CD1c-positive myeloid dendritic cell (primary cell): ENCODE data around the gene NCKAP5.

ENCODE experiments used
- DNase-seq: peaks from one replicate; pipeline ENCODE4 v3.0.0-alpha.2; 2016; ENCODE audit errors: extremely low spot score

Gene NCKAP5

GRCh38 chr2:133382566-133382965 lies 185.7 kb downstream of the NCKAP5 start:
- DNase-seq = no peak

DNA sequence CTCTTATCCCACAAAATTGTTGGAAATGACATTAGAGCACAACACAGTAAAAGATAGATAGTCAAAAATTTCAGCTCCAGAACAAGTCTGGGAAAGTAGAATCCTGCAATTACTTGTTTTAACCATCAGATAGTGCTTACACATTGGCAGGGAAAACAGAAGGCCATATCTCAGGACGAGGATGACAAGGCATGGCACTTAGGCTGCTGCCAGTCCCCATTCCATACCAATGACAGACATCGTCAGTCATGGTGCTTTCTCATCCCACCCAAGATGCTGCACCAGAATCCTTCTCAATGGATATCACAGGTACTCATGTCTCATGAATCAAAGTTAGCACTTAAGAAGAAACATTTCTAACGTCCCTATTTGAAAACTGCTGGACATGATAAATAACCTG lies 187.3 kb downstream of the NCKAP5 start:
- DNase-seq = no peak

DNA sequence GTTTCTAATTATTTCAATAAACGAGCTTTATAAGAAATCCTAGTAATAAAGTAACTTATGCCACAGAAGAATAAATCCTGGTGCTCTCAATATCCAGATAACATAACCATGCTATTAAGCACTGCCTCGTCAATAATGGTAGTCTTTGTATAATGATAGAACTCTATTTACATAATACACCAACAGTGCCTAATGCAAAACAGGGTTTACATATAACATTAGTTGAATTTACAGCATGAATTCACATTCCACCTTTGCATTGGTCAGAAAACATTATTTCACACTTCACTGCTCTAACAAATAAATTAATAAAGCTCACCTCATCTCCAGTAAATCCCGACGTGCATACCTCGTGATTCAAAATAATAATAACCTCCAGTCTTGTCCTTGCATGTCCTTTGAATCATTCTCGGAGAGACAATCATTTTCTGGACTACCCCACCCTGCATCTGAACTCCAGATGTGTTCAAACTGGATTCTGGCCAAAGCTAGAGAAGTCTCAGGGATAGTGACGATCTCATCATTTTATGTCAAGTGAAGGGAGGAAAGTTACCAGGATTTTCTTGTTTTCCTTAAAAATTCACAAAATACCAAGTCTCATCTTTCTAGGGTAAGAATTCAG lies 189.2 kb downstream of the NCKAP5 start:
- no peak for DNase-seq

DNA sequence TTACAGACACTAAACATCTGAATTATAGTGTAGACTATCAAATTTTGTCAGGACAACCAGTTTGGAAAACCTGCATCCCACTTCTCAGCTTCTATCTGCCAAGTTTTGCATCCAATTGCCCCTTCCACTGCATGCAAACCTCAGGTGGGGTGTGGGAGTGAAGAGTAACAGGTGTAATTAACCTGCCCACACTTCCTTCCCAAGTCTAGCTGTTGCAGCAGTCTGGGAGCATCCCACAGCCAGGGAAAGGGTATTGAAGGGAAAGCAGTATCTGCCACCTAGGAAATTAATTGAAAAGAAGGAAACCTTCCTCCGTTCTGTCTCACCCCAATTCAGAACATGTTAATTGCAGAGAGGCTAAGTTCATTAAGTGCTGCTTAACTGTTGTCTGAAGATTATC lies 189.9 kb downstream of the NCKAP5 start:
- no peak for DNase-seq

DNA sequence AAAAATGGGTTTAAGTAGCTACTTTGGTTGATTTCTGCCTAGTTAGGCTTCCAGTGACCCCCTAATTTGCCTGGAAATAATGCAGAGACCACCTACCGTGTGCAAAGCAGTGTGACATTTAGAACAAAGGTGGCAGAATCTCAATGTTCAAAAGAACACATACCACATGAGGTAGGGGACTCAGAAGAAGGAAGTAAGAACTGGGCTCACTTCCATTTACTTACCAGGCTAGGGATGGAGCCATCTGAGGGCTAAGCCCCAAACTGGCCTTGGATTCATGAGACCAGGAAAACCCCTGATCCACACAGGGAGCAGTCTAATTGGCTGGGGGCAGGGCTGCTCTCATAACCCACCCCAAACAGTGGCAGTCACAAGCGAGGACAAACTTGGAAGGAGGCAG lies 190.7 kb downstream of the NCKAP5 start:
- no peak for DNase-seq

DNA sequence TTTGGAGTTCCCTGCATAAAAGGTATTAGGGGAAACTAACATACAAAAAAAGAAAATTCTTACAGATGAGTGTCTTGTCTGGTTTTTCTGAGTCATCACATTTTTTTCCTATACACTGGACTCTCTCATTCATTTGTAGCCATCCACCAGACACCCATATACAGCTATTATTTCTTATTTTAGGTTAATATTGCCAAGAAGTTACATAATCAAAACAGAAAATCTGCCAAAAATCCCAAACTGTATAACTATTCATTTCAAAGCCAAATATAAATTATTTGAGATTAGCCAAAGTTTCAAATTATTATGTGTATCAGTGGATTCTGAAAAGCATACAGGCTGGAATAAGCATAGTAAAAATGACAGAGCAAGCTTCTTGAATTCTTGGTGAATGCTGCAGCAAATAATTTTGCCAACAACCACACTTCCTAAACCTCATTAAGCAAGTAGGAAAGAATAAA lies 191.2 kb downstream of the NCKAP5 start:
- no peak for DNase-seq

- no peak for DNase-seq
These were observed 193.5 kb downstream of the NCKAP5 start for GRCh38 chr2:133374781-133375180.

- no peak for DNase-seq
These were observed 197.0 kb downstream of the NCKAP5 start for GRCh38 chr2:133371286-133371685.

DNA sequence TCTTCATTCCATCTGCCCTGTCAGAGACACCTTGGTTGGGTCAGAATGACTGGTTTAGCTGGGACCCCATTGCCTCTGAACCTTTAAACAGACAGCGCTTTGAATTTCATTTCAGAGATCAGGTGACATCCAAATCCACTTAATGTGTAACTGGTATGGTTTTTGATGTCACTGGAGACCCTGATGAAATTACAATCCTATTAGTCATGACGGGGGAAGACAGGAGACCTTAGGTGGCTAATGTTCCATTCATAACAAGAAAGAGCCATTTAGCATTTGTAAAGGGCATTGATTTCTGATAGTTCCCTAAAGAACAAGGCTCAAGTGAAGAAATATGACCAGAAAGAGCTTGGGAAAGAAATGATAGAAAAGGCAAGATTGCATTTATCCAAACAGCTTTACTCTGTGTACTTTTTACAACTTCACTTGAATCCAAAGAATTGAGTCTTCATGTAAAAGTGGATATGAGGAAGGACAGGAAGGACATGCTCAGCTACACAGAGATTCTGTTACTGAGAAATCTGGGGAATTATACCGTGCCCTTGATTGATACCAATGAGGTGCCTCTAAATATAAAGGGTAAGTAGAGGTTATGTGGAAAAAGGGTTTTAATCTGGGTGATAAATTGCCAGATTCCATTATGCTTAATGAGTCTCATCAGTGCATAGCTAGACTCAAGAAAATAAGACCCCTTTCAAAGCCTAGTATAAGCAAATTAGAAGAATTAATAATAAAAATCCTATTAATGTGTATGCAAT lies 198.2 kb downstream of the NCKAP5 start:
- DNase-seq = no peak

- no peak for DNase-seq
These were observed 203.1 kb downstream of the NCKAP5 start for GRCh38 chr2:133365117-133365516.

DNA sequence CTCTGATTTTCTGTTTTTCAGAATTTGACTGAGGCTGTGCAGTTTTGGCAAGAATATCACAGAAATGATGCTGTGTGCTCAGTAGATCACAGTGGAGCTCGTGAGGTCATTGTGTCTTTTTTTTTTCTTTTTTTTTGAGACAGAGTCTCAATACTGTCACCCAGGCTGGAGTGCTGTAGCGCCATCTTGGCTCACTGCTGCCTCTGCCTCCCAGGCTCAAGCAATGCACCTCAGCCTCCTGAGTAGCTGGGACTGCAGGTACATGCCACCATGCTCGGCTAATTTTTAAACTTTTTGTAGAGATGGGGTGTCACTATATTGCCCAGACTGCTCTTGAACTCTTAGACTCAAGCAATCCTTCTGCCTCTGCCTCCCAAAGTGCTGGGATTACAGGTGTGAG lies 203.6 kb downstream of the NCKAP5 start:
- DNase-seq = no peak

- no peak for DNase-seq
These were observed 204.4 kb downstream of the NCKAP5 start for GRCh38 chr2:133363884-133364283.

DNA sequence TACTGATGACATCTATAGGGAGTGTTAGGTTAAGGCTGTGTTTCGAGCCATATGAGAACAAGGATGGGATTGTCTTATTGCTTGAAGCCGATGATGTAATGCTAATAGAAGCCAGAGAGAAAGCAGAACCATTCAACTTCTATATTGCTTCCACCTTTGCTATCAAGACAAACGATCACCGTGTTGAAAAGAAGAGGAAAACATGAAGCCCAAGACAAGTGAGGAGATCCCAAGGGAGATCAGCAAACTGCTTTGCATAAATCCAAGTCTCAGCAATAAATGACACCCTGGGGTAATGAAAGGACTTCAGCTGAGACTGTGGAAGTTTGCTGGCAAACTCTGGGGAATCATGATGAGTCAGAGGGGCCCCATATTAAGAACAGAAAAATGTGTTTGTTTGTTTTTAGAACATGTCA lies 206.2 kb downstream of the NCKAP5 start:
- DNase-seq = no peak

DNA sequence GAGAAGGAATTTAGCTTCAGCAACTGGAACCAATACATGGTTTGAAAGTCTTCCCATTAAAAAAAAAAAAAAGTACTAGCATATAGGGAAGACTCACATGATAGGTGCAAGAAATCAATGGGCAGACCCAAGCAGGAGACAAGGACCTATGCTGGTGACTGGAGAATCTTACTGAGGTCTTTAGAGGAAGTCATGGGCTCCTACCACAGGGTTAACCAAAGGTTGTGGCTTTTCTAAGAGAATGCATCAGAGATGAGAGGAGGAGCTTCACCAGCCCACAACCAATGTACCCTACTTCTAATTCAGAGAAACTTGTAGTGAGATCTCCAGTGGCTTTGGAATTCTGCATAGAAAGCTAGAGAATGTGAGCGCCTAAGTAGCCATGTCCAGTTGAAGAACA lies 207.4 kb downstream of the NCKAP5 start:
- no peak for DNase-seq

- no peak for DNase-seq
These were observed 208.1 kb downstream of the NCKAP5 start for GRCh38 chr2:133360190-133360589.

DNA sequence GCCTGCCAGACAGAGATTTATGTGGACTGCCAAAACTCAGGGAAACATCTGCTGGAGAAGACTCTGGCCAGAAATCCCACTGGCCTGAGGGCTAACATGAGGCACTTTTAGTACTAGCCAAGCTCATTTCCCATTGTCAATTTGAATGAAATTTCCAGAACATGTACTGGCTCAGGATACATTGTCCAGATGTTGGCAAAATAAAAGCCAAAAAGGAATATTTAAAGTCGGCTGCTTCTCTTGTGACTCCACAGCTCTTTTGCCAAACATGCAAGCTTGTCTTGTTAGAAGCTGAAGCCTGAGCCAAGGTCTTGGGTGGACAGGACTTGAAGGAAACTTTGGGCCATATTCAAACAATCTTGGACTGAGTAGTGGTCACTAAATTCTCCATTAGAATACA lies 215.5 kb downstream of the NCKAP5 start:
- no peak for DNase-seq

DNA sequence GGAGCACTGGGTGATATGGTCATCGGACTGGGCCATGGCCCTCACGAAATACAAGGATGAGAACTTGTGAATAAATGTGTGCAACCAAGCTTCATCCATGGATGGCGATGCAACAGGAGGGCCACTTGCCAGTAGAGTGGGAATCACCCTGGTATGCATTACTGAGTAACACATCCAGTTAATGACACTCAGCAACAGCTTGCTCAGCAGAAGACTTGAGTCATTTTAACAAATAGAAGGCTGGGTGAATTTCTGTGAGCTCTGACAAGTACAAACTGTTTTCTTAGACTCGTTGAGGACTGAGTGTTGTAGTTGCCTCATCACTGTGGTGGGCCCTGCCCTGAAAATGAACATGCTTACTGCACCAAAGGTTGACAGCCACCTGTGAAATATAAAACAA lies 221.6 kb downstream of the NCKAP5 start:
- no peak for DNase-seq

DNA sequence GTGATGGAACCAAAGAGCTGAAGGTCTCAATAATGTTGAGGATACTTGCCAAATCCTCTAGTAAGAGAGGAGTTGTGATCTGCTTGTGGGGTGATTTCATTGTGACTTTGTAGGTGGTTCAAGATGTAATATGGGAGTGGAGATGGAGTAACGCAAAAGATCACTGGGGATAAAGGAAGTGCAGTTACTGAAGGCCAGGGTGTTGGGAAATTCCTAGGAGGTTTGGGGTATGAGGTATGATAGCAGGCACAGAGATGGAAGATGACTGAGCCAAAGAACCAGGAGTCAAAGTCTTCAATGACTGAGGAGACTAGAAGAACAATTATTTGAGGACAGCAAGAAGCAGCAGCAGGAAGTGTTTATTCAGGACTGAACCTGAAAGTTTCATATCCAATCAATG lies 222.6 kb downstream of the NCKAP5 start:
- DNase-seq = no peak

- DNase-seq = no peak
These were observed 223.4 kb downstream of the NCKAP5 start for GRCh38 chr2:133344849-133345248.

- no peak for DNase-seq
These were observed 225.3 kb downstream of the NCKAP5 start for GRCh38 chr2:133343018-133343352.

- no peak for DNase-seq
These were observed 225.8 kb downstream of the NCKAP5 start for GRCh38 chr2:133342286-133343017.

DNA sequence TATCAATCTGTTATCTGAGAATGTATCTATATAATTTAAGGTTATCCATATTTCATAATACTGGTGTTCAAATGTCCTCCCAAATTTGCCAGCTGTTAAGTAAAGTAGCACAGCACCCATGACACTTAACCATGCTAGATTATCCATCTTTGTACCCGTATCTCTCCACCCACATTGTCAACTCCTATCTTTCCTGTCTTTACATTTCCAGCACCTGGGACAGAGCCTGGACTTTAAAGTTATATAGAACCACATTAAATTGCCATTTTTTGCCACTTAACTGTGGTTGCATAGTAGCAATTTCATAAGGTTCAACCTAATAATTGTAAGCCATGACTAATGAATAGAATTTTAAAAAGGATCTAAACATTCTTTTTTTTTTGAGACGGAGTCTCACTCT lies 226.7 kb downstream of the NCKAP5 start:
- no peak for DNase-seq

GRCh38 chr2:133338224-133338623 lies 230.0 kb downstream of the NCKAP5 start:
- no peak for DNase-seq
